HuH-7 (cell line): ENCODE measurements around the gene DLG2.

ENCODE experiments used
- DNase-seq: peaks from one replicate; pipeline ENCODE4 v3.0.0; 2011; ENCODE audit warnings: low spot score

Gene DLG2

DNA sequence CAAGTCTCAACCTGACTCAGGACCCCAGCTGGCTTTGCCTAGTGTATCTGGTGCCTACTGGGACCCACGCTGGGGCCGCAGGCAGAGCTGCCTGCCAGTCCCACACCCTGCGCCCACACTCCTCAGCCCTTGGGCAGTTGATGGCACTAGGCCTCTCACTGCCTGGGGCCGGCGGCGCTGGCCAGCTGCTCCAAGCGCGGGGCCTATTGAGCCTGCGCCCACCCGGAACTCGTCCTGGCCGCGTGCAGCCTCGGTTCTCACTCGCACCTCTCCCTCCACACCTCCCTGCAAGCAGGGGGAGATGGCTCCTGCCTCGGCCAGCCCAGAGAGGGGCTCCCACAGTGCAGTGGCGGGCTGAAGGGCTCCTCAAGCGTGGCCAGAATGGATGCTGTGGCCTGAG lies 1432.4 kb downstream of the DLG2 start:
- no peak for DNase-seq

DNA sequence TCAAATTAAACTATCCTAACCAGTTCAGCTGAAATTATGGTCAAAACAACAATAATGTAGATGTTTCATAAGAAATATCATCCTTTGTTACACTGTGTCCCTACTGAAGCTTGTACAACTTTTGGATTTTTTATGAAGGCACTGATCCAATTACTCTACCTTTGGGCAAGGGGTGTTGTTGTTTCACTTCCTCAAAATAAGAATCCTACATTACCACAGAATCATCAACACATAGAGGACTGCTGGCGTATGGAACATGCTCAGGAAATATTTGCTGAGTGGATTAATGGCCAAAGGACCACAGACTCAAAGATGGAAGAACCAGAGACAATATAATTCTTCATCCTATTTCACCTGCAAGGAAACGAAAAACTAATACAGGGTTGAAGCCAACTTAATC lies 1433.4 kb downstream of the DLG2 start:
- DNase-seq, result no peak

DNA sequence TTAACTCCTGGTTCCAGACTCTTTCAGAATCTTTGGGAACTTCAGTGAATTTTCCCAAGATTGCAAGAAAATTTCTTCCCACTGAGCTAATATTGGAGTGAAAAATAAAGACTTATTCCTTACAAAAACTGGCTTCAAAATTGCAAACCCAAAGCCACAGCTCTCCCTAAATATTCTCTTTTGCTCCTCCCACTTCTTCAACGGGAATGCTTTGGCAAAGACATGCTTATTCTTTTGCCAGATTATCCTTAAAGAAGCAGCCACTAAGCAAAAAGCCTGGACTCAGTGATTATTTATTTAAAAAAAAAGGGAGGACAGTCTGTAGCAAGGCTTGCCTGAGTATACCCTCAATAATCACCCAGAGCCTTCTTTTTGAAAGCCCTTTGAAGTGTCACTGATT lies 1438.6 kb downstream of the DLG2 start:
- no peak for DNase-seq

DNA sequence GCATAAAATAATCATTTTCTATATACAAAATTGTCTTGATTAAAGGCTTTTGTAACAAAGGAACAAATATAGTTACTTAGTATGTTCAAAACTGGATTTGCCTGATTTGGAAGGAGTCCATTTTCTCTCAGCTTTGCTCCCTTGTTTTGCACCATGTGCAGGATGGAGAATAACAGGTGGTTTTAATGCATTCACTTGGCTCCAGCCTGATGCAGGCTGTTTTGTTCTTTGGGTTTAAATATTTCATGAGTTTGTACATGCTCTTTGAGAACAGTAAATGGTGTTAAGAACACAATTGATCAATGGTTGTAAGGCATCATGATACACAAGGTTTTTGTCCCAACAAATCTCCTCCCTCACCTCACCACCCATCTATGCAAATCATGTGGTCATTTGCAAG lies 1454.1 kb downstream of the DLG2 start:
- no peak for DNase-seq

GRCh38 chr11:84165139-84165538 lies 1462.0 kb downstream of the DLG2 start:
- no peak for DNase-seq

GRCh38 chr11:84164728-84165127 lies 1462.4 kb downstream of the DLG2 start:
- DNase-seq, result no peak

DNA sequence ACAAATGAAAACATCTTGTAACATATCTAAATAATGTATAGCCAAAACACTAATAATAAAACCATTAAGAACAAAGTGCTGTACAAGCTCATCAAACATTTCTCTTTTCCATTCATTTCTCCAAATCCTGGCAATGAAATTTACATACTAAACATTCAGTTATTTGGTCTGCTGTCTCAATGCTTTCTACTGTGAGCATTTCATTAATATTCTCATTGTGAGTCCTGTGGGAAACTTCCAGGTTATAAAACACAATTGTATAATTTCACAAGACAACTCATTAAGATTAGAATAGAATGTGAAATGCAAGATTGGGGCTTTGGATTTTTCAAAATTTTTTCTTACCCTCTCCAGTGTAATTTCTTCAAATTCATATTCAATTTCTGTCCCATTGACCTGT lies 1464.0 kb downstream of the DLG2 start:
- no peak for DNase-seq

- no peak for DNase-seq
Measured at GRCh38 chr11:84157639-84158038, 1469.5 kb downstream of the DLG2 start.

GRCh38 chr11:84146826-84147225 lies 1480.3 kb downstream of the DLG2 start:
- DNase-seq, result no peak

DNA sequence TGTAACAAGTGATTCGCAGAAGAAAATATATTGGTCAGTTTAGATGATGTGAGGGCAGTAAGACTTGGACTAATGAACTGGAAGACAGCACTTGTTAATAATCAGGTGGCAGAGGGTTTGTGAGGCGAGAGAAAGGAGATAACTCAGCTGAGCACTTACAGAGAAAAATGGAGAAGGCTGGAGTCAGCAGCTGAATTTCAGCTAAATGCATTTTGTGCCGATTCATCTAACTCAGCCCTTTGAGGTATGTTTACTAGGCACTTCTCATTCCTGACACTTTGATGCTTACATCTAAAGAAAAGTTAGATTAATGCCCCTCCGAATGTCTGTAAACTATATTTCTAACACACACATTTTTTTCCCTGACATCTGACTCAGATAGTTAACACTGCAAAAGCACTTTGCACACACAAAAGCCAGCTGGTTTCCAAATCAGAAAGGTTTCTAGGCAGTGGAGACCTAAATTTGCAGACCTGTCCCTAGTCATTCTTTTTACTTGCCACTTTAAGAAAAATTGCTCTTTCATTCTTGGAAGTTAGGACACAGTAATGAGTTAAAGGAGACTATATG lies 1481.4 kb downstream of the DLG2 start:
- no peak for DNase-seq

DNA sequence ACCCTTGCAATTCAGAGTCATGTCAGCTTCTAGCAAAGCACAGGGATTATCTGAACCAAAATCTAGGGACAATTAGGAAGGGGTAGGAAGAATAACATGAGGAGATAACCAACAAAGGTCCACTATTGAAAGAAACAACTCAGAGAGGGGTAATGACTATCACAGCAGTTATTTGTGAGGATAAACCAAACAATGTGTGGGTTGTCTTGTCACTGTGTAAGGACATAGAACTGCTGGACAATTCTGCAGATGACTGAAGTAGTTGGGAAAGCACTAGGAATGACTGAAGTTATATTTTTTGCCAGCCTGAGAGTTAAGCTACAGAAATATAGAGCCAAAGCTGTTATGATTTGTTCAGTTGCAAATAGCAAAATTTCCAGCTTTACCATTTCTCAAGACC lies 1482.6 kb downstream of the DLG2 start:
- DNase-seq, result no peak

DNA sequence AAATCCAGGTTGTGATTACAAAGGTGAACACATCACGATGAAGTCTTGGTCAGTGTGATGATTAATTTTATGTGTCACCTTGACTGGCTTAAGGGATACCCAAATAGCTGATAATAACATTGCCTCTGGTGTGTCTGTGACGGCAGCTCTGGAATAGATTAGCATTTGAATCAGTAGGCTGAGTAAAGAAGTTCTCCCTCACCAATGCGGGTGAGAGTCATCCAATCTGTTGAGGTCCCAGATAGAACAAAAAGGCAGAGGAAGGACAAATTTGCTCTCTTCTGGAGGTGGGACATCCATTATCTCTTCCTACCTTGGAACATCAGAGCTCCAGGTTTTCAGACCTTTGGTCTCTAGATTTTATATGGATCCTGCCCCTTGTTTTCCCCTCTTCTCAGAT lies 1484.7 kb downstream of the DLG2 start:
- DNase-seq, result no peak

DNA sequence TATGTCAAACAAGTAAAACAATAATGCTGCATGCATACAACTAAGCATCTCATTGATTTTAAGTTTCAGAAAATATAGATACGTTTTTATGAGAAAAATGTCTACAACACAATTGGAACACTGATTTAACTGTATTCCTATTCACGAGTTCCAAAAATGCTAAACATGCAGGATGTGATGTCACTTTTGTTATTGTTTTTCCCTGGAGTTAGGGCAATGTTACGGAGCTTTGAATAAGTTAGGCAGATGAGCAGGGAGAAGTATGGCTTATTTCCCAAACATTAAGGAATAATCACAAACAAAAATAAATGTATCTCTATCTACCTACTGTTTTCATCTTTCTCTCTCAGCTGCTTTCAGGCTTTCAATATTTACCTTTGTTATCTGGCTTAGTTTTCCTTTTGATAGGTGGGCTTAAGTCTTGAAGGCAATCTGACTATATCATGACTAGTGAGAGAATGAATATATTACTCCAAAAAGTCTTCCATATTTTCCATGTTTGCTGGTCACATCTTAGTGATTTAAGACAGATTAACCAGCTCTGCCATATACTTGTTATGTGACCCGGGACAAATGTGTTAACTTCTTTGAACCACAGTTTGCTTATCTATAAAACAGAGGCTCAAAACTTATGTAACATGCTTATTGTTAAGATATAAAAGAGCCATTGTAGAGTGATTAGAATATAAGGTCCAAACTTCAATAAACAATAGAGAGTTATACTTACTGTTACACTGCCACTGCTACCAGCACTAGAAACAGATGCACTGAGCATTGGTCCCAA lies 1486.6 kb downstream of the DLG2 start:
- DNase-seq, result no peak

- no peak for DNase-seq
Measured at GRCh38 chr11:84137960-84138359, 1489.2 kb downstream of the DLG2 start.

DNA sequence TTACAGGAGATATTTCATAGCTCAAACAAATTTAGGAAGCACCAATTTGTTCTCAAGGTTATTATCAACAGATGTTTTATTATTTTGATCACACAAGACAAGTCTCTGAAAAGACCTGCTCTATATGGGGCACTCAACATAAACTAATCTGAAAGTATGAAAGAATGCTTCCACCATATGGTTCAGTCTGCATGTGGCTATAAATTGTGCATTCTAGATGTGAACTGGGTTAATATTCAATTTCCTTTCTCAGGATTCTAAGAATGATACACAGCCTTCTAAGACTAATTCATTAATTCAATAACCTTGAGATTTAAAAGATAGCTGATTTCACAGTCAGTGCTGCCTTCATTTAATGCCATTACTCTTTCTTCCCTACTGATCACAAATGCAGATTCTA lies 1489.6 kb downstream of the DLG2 start:
- no peak for DNase-seq

DNA sequence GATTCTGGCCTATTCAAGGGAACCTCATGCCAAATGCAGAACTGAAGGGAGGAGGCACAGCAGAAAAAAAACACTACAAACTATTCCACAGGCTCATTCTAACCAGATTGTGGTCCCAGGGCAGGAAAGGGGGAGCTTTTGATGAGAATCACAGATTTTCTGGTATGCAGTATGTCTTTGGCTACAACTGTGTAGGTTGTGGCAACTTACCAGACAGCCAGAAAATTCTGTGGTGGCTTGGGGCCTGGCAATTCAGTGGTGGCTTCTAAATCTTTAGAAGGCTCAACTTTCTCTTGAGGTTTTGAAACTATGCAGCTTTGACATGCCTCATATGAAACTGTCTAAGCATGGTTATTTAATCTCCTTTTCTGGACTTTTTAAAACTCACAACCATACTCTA lies 1490.2 kb downstream of the DLG2 start:
- no peak for DNase-seq

GRCh38 chr11:84130646-84131427 lies 1496.3 kb downstream of the DLG2 start:
- DNase-seq, result no peak

GRCh38 chr11:84129961-84130576 lies 1497.1 kb downstream of the DLG2 start:
- no peak for DNase-seq

GRCh38 chr11:84128840-84129239 lies 1498.3 kb downstream of the DLG2 start:
- DNase-seq, result no peak

DNA sequence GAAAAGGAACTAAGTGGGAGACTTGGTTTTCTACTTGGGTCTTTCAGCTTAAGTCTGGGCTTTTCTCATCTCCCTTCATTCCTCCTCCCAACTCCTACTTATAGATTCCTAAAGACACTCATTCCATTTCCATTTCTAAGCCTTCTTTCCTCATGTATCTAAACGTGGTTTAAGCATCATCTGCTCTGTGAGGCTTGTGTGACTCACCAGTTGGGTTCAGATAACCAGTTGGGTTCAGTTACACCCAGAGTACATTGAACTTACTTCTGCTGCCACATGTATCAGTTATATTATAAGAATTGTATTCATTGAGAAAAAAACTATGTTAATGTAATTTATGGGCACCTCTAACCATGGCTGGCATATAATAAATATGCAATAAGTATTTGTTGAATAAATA lies 1509.8 kb downstream of the DLG2 start:
- DNase-seq, result no peak

GRCh38 chr11:84106541-84106940 lies 1520.6 kb downstream of the DLG2 start:
- DNase-seq, result no peak

DNA sequence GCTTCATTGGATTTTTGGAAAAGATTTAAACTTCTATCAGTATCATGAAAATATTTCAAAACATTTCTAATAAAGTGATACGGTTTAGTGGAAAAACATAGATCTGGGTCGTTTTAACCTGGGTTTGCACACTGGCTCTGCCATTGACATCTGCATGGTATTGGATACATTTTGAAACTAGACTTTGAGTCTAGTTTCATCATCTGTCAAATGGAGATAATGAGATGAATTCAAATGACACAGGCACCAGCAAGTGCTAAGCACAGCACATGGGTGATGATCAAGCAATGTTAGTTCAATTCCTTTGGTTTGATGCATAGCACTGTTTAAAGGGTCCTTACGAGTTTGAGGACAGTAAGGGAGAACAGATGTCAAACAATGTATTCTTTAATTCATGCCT lies 1522.0 kb downstream of the DLG2 start:
- no peak for DNase-seq

DNA sequence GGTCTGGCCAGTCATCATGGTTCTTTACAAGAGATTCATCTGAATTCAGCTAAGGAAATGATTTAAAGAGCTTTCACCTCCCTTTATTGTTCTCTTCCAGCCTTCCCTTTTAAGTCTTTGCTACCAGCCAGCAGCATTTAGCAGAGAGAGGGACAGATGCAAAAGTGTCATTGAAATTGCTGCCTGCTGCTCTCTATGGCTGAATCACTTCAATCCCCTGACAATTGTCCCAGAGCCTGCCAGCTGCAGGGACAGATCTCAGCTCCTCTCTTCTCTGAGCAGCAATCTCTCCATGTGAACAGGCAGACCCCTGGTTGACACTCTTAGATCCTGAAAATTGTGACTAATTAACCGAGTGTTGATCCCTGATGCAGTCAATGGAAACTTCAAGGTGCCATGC lies 1524.0 kb downstream of the DLG2 start:
- no peak for DNase-seq
